HG02571 (cell line): ENCODE results near the gene TMX3.

Experiments used
- ATAC-seq: cut with Tn5 transposase; IDR thresholded peaks from one replicate; pipeline ENCODE4 v1.9.1; 2021; ENCODE audit warnings: mild to moderate bottlenecking, moderate library complexity; ENCODE audit not compliant: unreplicated experiment

The TMX3 gene

DNA sequence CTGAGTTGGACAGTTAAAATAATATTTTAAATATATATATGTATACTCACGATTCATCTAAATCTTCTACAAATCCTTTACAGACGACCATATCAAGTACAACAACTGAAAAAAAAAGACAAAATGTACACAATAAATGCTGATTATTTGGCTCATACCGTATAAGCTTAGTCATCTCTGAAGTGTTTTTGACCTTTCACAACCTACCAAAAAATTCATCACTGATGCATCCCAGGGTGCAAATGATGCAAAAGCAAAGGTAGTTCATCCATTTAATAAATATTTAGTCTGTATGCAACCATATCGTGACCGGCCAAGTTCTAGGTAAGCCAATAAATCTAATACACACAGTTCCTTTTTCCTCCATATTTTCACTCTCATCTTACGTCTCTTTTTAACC, 1.1 kb downstream of the TMX3 start:
- no peak for ATAC-seq

DNA sequence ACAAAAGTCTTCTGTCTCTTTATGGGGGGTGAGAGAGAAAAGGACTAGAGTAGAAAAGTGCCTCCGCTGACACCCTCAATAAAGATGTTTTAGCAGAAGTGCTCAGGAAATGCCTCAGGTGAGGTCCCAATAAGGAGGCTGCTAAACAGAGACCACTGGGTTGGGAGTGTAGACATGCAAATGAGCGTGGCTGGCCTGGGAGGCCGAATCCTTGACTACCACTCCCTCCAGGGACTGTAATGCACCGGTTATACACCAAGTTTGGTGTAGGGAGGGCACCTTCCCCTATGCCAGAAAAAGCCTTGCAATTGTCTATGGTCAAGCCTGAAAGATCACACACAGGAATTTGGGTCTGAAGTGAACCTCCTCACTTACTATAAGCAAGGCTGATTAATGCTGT, 1.8 kb downstream of the TMX3 start:
- no peak for ATAC-seq

DNA sequence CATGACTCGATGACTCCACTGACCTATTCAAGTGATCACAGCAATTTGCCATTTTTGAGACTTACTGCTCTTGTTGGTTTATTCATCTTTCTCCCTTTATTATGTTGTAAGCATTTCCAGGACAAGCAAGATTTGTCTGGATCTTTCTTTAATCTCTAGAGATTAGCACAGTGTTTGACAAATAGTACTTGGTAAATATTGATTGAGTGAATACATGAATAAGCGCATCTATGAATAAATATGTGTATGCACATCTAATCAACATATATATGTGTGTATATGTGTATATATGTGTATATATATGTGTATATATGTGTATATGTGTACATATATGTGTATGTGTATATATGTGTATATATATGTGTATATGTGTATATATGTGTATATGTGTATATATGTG, 7.3 kb downstream of the TMX3 start:
- ATAC-seq: no peak

DNA sequence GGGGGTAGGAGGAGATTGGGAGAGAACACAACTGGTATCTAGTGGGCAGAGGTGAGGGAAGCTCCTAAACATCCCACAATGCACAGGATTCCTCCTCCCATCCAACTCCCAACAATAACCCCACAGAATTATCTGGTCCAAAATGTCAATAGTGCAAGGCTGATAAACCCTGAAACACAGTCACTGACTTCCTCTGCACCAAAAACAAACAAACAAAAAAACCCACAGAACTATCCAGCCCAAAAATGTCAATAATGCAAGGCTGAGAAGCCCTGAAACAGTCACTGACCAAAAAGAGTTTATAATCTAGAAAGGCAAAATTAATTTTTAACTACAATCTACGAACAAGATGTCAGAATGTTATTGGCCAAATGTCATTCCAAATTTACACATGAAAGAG, 9.8 kb downstream of the TMX3 start:
- ATAC-seq: no peak

DNA sequence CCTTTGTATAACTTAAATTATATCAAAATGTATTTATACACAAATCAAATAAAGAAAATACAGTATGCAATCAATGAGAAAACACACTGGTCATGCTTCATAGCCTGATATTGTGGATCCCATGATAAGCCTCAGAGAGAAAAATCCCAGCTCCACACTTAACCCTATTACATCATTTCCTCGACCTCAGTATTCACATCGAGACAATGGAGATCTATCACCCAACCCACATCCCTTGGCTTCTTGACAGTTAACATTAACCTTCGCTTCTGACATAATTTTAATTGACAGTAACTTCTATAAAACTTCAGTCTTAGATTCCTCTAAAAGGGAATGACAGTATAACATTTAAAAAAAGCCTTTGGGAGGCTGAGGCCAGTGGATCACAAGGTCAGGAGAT, 11.6 kb downstream of the TMX3 start:
- ATAC-seq: no peak

DNA sequence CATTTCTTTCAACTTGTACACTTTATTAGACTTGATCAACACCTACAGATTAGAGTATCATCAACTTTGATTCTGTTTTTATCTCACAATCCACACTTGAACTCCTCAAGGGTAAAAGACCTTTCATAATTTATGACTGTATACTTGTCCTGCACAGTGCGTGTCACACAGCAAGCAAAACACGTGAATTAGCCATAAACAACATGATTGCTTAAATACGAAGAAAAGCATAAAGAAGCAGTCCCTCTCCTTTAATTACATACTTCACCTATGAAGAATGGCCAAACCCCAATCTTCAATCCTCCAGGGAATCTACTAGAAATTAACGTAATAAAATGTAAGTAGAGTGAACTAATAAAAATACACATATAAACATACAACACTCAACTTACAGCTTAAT, 13.6 kb downstream of the TMX3 start:
- no peak for ATAC-seq

DNA sequence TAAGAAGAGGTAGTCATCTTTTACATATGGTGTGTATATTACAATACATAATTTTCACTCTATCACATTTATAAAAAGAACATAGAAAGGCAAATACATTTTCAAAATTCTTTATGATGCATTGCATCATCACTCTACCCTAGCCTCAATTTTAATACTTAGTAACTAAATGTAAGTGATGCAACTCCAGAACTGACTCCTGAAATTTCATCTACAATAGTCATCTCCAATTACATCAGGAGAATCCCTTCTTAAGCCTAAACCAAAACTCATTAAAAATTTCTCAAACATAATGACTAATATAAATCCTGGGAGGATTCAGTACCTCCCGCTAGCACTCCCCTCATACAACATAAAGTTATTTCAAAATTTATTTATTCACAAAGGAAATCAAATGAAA, 15.9 kb downstream of the TMX3 start:
- no peak for ATAC-seq

DNA sequence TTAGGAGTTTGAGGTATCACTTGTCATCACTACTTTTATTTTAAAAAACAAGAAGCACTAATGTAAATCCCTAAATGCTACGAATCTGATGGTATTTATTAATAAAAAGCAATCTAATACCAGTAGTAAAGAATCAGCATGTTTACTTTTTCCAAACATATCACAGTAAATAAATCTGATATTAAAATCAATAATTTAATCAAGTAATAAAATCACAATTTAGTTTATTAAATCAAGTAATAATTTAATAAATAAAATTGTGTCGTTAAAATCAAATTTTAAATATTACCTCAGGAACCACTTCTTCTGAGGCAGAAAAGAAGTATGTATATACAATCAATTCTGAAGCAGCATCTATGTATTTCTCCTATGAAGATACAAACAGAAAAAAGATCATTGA, 18.0 kb downstream of the TMX3 start:
- no peak for ATAC-seq

DNA sequence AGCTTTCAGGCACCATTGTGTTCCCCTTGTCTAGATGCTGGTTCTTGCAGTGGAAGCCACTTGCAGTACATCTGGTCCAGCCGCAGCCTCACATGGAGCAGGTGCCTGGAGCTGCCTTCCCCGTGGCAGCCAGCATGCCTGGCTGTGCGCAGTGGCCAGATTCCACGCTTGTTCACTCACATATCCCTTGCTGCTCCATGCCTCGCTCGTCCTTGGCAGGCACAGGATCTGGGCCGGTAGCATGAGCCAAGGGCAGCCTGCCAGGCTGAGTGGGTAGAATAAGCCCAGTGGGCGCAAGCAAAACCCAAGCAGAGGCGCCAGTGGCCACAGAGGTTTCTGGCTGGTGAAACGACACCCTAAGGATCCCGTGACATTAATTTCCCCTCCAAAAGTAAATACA, 20.6 kb downstream of the TMX3 start:
- ATAC-seq: no peak

DNA sequence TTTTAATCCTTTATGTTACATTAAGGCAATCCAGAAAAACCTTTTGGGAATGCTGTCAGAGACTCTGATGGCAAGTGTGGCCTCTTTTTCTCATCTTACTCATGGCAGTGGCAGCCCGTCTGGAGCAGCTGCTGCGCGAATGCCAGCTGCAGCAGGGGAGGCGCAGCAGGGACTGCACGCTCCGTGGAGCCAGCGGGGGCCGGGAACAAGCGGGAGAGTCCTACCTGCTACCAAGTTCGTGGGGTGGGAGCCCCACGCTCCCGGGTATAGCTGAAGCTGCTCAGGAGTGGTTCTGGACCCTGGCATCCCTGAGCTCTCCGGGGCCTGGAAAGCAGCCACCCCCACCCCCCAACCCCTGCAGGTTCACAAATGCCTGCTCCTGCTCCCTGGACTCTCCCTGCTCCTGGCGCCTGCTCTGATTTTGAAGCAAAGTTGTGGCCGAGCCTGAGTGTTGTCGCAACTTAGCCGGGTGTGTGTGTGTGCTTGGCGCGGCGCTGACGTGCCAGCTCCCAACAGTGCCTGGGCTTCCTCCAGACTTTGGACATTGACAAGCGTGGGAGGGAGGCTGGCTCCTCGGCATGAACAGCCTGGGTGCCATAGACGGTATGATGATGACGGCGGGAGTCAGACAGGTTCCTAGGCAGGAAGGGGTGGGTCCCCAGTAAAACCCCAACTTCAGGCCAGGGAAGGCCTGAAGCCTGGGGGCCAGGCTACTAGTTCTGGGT, 21.7 kb downstream of the TMX3 start:
- ATAC-seq: no peak

DNA sequence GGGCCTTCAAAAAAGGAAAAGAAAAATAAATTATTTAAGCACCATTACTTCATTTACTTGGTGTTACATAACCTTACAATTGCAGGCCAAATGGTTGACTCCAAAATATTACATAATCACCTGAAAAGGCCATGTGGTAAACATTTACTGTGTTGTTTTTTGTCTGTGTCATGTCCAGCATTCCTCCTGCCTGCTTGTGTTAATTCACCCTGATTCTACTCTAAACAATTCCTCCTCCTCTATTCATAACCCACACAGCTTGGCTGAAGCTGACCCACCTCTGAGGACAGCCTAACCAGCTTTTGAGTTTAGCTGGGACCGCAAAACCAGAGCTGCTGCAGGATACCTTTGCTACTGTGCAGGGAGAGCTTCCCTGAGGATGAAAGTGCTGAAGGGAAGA, 35.4 kb downstream of the TMX3 start:
- no peak for ATAC-seq

DNA sequence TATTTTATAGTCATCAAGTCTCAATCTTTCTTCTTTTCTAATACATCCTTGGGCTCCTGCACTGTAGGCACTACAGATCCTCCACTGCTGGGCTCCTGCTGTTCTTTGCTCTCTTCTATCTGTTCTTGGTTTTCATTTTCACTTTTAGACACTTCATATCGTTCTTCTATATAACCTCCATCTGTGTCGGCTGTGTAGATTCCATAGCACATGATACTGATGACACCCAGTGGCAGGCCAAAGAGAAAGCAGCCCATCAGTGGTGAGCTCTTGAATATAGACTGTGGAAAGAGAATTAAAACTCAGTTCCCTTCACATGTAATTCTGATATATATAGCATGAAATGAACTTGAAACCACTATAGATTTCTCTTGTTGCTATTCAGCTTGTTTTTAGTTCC, 38.0 kb downstream of the TMX3 start:
- ATAC-seq: peak; percentile 81

DNA sequence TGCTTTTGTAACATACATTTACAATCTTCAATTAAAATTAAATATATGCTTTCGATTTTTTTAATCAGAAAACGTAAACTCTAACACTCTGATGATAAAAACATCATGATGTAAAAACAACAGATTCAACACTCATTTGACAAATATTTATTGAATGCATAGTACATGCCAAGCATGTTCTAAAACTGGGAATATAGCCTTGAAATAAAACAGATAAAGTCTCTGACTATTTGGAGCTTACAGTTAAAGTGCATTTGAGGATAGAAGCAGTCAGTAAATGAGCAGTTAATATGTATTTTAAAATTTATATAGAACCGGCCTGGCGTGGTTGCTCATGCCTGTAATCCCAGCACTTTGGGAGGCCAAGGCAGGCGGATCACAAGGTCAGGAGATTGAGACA, 47.8 kb downstream of the TMX3 start:
- ATAC-seq: no peak

DNA sequence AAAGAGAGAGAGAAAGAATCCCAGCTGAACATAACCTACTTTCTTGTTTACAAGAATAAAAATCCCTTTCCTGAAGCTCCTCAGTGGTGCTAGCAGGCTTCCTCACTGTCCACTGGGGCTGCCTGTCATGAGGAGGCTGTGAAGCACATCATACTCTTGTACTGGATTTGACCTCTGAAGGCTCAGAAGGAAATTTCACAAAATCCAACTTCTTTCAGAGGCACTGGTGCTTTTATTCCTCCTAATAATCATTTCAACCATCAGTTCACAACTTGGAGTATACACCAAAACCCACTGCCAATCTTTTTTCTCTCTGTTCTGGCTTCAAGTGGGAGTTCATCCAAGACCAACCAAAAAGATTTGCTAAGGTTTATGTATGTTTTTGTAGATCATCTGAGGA, 48.5 kb downstream of the TMX3 start:
- no peak for ATAC-seq

DNA sequence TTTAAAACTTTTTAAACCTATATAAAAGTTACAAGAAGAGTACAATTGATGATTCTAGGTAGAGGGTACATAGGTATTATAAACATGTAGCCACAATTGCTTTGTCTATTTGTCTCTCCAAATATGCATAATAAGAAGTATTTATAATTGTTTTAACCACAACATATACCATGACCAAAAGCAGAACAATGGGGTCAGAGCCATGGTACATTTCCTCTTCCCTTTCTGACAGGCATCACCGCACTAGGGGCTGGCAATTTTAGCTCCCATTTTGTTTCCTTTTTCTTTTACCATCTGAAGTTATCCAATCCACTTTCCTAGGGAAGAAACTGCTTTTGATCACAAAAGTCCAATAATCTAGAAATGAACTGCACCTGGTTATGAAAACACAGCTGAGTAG, 49.3 kb downstream of the TMX3 start:
- no peak for ATAC-seq

DNA sequence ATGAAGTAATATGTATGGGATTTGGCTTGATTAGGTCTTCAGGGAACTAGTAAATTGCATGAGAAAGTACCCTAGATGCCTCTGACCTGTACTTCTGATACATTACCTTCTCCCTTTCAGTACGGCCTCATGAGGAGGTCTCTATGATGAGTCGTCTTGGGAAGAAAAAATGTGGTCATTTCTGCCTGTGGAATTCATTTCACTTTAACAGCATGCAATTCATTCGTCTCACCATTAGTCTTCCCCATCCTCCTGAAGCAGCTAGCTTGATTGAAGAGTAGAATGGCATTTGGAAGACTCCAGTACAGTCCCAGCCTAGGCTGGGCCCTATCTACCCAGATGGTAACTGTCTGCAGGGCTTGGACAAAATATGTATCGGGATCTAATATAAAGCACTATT, 52.2 kb downstream of the TMX3 start:
- no peak for ATAC-seq

DNA sequence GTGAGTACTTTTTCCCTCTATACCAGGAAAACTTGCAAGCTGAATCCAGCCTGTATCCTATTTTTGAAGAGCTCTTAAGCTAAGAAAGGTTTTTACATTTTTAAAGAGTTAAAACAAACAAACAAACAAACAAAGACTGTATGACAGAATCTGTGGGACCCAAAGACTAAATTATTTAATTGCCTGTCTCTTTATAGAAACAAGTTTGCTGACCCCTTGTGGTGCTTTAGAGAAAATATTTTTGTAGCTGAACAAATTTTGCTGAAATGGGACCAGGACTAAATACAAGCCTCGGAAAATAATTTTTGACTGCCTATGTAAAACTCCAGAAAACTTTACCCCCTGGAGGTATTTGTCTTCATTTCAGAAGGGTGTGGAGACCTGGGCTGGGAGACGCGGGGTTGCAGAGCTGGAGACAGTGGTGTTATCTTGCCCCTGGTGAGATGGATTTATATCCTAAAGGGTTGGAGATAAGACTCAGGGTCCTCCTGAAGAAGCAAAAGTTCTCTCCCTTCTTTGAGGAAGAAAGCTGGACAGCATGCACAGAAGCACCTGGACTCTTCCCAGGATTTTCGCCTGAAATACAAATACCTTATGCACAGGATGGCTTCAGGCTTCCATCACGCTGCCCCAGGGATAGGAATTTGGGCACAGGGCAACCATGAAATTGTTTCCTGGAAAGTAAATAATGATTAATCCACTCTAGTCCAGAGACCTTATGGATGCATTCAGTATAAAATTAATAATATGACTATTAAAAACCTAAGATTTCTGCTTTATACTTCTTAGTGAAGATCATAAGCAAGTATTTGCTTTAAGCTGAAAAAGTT, 54.3 kb downstream of the TMX3 start:
- no peak for ATAC-seq

DNA sequence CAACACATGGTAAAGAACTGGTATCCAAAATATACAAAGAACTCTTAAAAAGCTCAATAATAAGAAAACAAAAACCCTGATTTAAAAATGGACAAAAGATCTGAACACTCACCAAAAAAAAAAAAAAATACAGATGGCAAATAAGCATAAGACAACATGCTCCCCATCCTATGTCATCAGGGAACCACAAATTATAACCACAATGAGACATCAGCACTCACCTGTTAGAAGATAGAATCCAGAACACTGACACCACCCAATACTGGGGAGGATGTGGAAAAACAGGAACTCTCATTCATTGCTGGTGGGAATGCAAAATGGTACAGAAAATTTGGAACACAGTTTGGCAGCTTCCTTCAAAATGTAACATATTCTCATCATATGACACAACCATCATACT, 66.7 kb downstream of the TMX3 start:
- ATAC-seq: no peak

DNA sequence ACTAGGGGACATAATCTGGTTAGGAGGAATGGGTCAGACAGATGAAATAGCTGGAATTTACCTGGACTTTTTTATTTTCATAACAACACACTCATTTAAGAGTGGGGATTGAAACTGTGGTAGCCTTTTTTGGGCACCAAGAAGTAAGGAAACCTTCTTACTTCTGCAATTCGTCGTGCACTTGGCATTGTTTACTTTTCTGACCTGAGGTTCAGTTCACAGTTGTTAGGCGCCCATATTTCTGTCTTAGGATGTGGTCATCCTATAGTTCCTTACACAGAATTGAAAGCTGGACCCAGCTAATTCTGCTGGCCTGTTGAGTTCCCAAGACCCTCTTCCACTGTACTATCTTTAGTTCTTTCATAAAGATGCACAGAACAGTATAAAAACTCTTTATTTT, 72.9 kb downstream of the TMX3 start:
- peak; percentile 83 for ATAC-seq

DNA sequence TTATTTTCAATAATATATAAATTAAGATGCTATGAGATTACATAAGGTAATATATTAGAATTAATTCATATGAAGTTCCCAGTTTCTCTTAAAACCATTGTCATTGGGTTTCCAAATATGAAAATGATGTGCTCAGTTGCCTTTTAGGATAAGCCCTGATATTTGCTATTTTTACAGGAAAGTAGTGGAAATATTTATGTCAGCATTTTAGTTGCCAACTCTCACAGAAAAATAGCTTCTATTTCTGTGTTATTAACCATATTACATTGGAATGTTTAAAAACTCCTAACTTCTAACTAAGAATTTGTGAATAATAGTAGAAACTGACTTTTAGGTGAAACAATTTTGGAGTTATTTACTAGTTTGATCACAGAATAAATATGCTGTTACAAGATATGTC, 74.0 kb downstream of the TMX3 start:
- ATAC-seq: no peak

DNA sequence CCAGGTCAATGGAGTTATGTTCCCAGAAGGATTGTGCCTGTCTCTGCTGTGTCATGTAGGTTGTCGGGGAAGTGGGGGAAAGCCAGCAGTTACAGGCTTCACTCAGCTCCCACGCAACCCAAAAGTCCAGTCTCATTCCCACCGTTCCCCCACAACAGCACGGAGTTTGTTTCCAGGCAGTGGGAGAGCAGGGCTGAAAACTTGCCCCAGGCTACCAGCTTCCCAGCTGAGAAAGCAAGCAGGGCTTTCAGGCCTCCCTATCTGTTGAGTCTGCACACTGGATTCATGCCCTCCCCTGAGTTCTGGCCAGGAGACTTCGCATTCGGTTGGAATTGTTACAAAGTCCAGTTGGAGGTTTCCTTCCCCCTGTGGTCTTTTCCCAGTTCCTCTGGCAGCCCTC, 76.3 kb downstream of the TMX3 start:
- no peak for ATAC-seq

DNA sequence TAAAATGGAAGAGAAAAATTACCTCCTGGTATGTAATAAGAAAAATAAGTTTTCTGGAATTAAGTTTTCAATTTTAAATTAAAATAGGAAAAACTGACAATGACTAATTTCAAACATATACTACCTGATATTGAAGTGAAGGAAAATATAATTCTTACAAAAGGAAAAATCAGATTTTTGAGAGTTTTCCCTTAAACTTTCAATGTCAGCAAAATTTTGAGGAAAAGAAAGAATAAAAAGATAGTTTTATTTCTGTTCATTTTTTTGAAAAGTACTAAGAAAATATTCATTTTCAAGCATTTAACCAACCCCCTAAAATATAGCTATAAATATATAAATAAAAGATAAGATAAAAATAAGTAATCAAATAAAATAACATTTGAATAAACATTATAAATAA, 87.1 kb downstream of the TMX3 start:
- no peak for ATAC-seq
